Aortic smooth muscle cell (primary cell): ENCODE results near the gene CGB2. TPM values are rescaled to one million over a fixed set of nuclear protein-coding genes. Genes with fewer than 3 reads are reported as not detected.

ENCODE experiments used
- total RNA-seq: library from RNA; depleted of rRNA; stranded (reverse); fragments of >200 nt; gene quantifications from 2 replicates; pipeline ENCODE4 v1.2.3, GENCODE V29; 2014

The CGB2 gene
- total RNA-seq = not detected in 2 replicates

GRCh38 chr19:49031642-49032301 is at the start of gene CGB2:
TSS of gene CGB2 (plus strand) at chr19:49031890. CDS start at chr19:49032096, 206 bp downstream.

GRCh38 chr19:48993175-48994034 is 38.3 kb upstream of the CGB2 start, which contains the start of the genes GYS1 and RUVBL2:
TSS of gene GYS1 (minus strand) at chr19:48993309. CDS start at chr19:48993112, 197 bp downstream.
TSS of gene RUVBL2 (plus strand) at chr19:48993887. CDS start at chr19:48993912, 25 bp downstream.

GRCh38 chr19:49017041-49017665 is 14.5 kb upstream of the CGB2 start, which contains the start of gene LHB:
TSS of gene LHB (minus strand) at chr19:49017091. CDS start at chr19:49017081, 10 bp downstream.

GRCh38 chr19:49024233-49024632 is 7.5 kb upstream of the CGB2 start, which contains the start of gene CGB3:
TSS of gene CGB3 (minus strand) at chr19:49024333. CDS start at chr19:49023971, 362 bp downstream.

GRCh38 chr19:49036815-49037214 is 5.1 kb downstream of the CGB2 start, which contains the start of gene CGB1:
TSS of gene CGB1 (minus strand) at chr19:49036895. CDS start at chr19:49036711, 184 bp downstream.

GRCh38 chr19:49043548-49043947 is 11.9 kb downstream of the CGB2 start, which contains the start of gene CGB5:
TSS of gene CGB5 (plus strand) at chr19:49043848. CDS start at chr19:49044210, 362 bp downstream.

GRCh38 chr19:49049011-49049410 is 17.3 kb downstream of the CGB2 start, which contains the start of gene CGB8:
TSS of gene CGB8 (minus strand) at chr19:49049111. CDS start at chr19:49048739, 372 bp downstream.

GRCh38 chr19:49057636-49058234 is 26.0 kb downstream of the CGB2 start, which contains the start of gene CGB7:
TSS of gene CGB7 (minus strand) at chr19:49057749. CDS start at chr19:49055375, 2,374 bp downstream.

GRCh38 chr19:49064768-49065611 is 33.3 kb downstream of the CGB2 start, which contains the start of gene NTF4:
TSS of gene NTF4 (minus strand) at chr19:49064818. CDS start at chr19:49061997, 2,821 bp downstream.

Other genes starting within 250 kb of the CGB2 start
- gene BCAT2, start 220.9 kb upstream of the CGB2 start, total RNA-seq = 25.0 and 27.4 TPM in 2 replicates
- 1.2 and 4.5 TPM in 2 replicates for gene HSD17B14, start 195.4 kb upstream of the CGB2 start, total RNA-seq
- 17.2 and 18.3 TPM in 2 replicates for gene PLEKHA4, start 163.3 kb upstream of the CGB2 start, total RNA-seq
- 57.1 and 97.7 TPM in 2 replicates for gene PPP1R15A, start 159.5 kb upstream of the CGB2 start, total RNA-seq
- under 0.01 TPM in 1 of 2 replicates, not detected in the other for gene TULP2, start 133.1 kb upstream of the CGB2 start, total RNA-seq
- gene NUCB1, start 131.6 kb upstream of the CGB2 start, total RNA-seq = 169 and 221 TPM in 2 replicates
- gene DHDH, start 98.2 kb upstream of the CGB2 start, total RNA-seq = 0.12 TPM in 1 of 2 replicates, not detected in the other
- gene BAX, start 77.0 kb upstream of the CGB2 start, total RNA-seq = 48.5 and 68.4 TPM in 2 replicates
- gene FTL, start 66.6 kb upstream of the CGB2 start, total RNA-seq = 2,006 and 2,638 TPM in 2 replicates
- gene GYS1, start 38.6 kb upstream of the CGB2 start, total RNA-seq = 32.5 and 37.1 TPM in 2 replicates
- 190 and 270 TPM in 2 replicates for gene RUVBL2, start 38.0 kb upstream of the CGB2 start, total RNA-seq
- gene LHB, start 14.8 kb upstream of the CGB2 start, total RNA-seq = not detected in 2 replicates
- gene CGB3, start 7.6 kb upstream of the CGB2 start, total RNA-seq = not detected in 2 replicates
- gene CGB1, start 5.0 kb downstream of the CGB2 start, total RNA-seq = not detected in 2 replicates
- gene CGB5, start 12.0 kb downstream of the CGB2 start, total RNA-seq = not detected in 2 replicates
- not detected in 2 replicates for gene CGB8, start 17.2 kb downstream of the CGB2 start, total RNA-seq
- not detected in 2 replicates for gene CGB7, start 25.9 kb downstream of the CGB2 start, total RNA-seq
- gene NTF4, start 32.9 kb downstream of the CGB2 start, total RNA-seq = not detected in 2 replicates
- gene KCNA7, start 40.8 kb downstream of the CGB2 start, total RNA-seq = not detected in 2 replicates
- gene SNRNP70, start 53.6 kb downstream of the CGB2 start, total RNA-seq = 143 and 151 TPM in 2 replicates
- 13.0 and 15.6 TPM in 2 replicates for gene LIN7B, start 82.5 kb downstream of the CGB2 start, total RNA-seq
- 1.1 and 1.2 TPM in 2 replicates for gene C19orf73, start 87.3 kb downstream of the CGB2 start, total RNA-seq
- gene PPFIA3, start 87.7 kb downstream of the CGB2 start, total RNA-seq = 1.8 and 2.1 TPM in 2 replicates
- gene HRC, start 123.5 kb downstream of the CGB2 start, total RNA-seq = 0.26 and 1.2 TPM in 2 replicates
- 20.5 and 33.0 TPM in 2 replicates for gene TRPM4, start 125.9 kb downstream of the CGB2 start, total RNA-seq